Thymus (tissue), 11 donors: ENCODE measurements around the gene STEAP3. TPM values are rescaled to one million over a fixed set of nuclear protein-coding genes. Genes with fewer than 3 reads are reported as not detected.

Experiments used
- DNase-seq, 9 donors: peaks; one replicate each; pipeline ENCODE4 v3.0.0-alpha.2; 2013; ENCODE audit warnings: low spot score in 9 of 9, low read depth in 6 of 9, missing footprints in 1 of 9
- H3K27ac ChIP-seq, 2 donors: one replicate each; pipeline ENCODE4 v1.5.1; 2013; ENCODE audit warnings: control low read depth in 1 of 2, low read depth in 1 of 2, low read length in 1 of 2, mild to moderate bottlenecking in 1 of 2, moderate library complexity in 1 of 2
- H3K27me3 ChIP-seq, 2 donors: one replicate each; pipeline ENCODE4 v1.5.1; 2013; ENCODE audit warnings: low read length in 1 of 2; ENCODE audit not compliant: control insufficient read depth in 2 of 2, insufficient read depth in 1 of 2
- H3K36me3 ChIP-seq, 2 donors: one replicate each; pipeline ENCODE4 v1.5.1; 2013; ENCODE audit warnings: low read length in 1 of 2, mild to moderate bottlenecking in 1 of 2, moderate library complexity in 1 of 2; ENCODE audit not compliant: control insufficient read depth in 2 of 2, insufficient read depth in 2 of 2
- H3K4me1 ChIP-seq, 2 donors: one replicate each; pipeline ENCODE4 v1.5.1; 2013; ENCODE audit warnings: low read length in 2 of 2; ENCODE audit not compliant: control insufficient read depth in 2 of 2, insufficient read depth in 2 of 2
- H3K4me3 ChIP-seq, 2 donors: one replicate each; pipeline ENCODE4 v1.5.1; 2013; ENCODE audit warnings: low read length in 2 of 2, control low read depth in 1 of 2, mild to moderate bottlenecking in 1 of 2
- H3K9me3 ChIP-seq, 2 donors: one replicate each; pipeline ENCODE4 v1.5.1; 2013; ENCODE audit warnings: low read length in 1 of 2, mild to moderate bottlenecking in 1 of 2; ENCODE audit not compliant: control insufficient read depth in 2 of 2, insufficient read depth in 1 of 2
- WGBS: extraction: QIAGEN DNeasy Blood & Tissue Kit; methylation state at CpG from one replicate; pipeline ENCODE4 v1.1.7; 2013; 5-methylcytosine and 5-hydroxymethylcytosine counted together
- polyA plus RNA-seq: library from polyadenylated mRNA; stranded (reverse); fragments of 200-250 nt; gene quantifications from one replicate; pipeline ENCODE4 v1.2.3, GENCODE V29; 2013
- total RNA-seq: library from RNA; stranded (reverse); fragments of 120-200 nt; gene quantifications from one replicate; pipeline ENCODE4 v1.2.4, GENCODE V29; 2013
- donor health status: healthy.

STEAP3 gene
- total and polyA plus RNA-seq, 2 donors, result 0.90 to 5.5 TPM

GRCh38 chr2:119196301-119197125 is 27.1 kb upstream of the STEAP3 start:
- Histone ChIP-seq H3K4me3 (no peak overlapping the region), H3K27ac (no peak overlapping the region), H3K27me3 (peaks cover 0 to 7% of the 10 kb centered on the region in 2 donors), H3K36me3 (no peaks in the 10 kb centered on the region), H3K9me3 (no peaks in the 10 kb centered on the region), H3K4me1 (no peaks in the 10 kb centered on the region)
- DNase-seq, result no peak
- whole genome bisulfite sequencing, result 88% methylated on average over 7 of the region's 7 CpGs

- DNase-seq, result no peak
- Histone ChIP-seq H3K4me3 (no peak overlapping the region), H3K4me1 (no peaks in the 10 kb centered on the region), H3K27me3 (peaks cover 0 to 7% of the 10 kb centered on the region in 2 donors), H3K9me3 (no peaks in the 10 kb centered on the region), H3K27ac (no peak overlapping the region), H3K36me3 (no peaks in the 10 kb centered on the region)
Observed at GRCh38 chr2:119197126-119197405, 26.6 kb upstream of the STEAP3 start.

- 92% methylated on average over 10 of the region's 10 CpGs for WGBS
- no peaks in the 10 kb centered on the region for H3K36me3 ChIP-seq
- no peak overlapping the region for H3K4me3 ChIP-seq
- no peaks in the 10 kb centered on the region for H3K4me1 ChIP-seq
- no peak for DNase-seq
- H3K27me3 ChIP-seq, result peaks cover 0 to 7% of the 10 kb centered on the region in 2 donors
- no peak overlapping the region for H3K27ac ChIP-seq
- H3K9me3 ChIP-seq, result no peaks in the 10 kb centered on the region
Observed at GRCh38 chr2:119197529-119198239, 25.9 kb upstream of the STEAP3 start.

GRCh38 chr2:119198240-119198840 is 25.3 kb upstream of the STEAP3 start:
- H3K4me3 ChIP-seq, result no peak overlapping the region
- WGBS, result 89% methylated on average over 7 of the region's 7 CpGs
- H3K9me3 ChIP-seq, result no peaks in the 10 kb centered on the region
- peaks cover 0 to 7% of the 10 kb centered on the region in 2 donors for H3K27me3 ChIP-seq
- H3K4me1 ChIP-seq, result no peaks in the 10 kb centered on the region
- H3K27ac ChIP-seq, result no peak overlapping the region
- no peak for DNase-seq
- H3K36me3 ChIP-seq, result no peaks in the 10 kb centered on the region

GRCh38 chr2:119201815-119202214 is 21.8 kb upstream of the STEAP3 start:
- Histone ChIP-seq H3K27ac (no peak overlapping the region), H3K27me3 (peaks cover 0 to 4% of the 10 kb centered on the region in 2 donors), H3K36me3 (no peaks in the 10 kb centered on the region), H3K4me1 (no peaks in the 10 kb centered on the region), H3K9me3 (no peaks in the 10 kb centered on the region), H3K4me3 (no peak overlapping the region)
- 95% methylated on average over 5 of the region's 5 CpGs for WGBS
- no peak for DNase-seq

GRCh38 chr2:119202610-119203310 is 20.9 kb upstream of the STEAP3 start:
- Histone ChIP-seq H3K9me3 (no peaks in the 10 kb centered on the region), H3K36me3 (no peaks in the 10 kb centered on the region), H3K4me3 (no peak overlapping the region), H3K27ac (no peak overlapping the region), H3K4me1 (no peaks in the 10 kb centered on the region), H3K27me3 (peaks cover 0 to 4% of the 10 kb centered on the region in 2 donors)
- 93% methylated on average over 1 of the region's 1 CpG for WGBS
- DNase-seq, result no peak

- Histone ChIP-seq H3K27me3 (peaks cover 0 to 2% of the 10 kb centered on the region in 2 donors), H3K9me3 (no peaks in the 10 kb centered on the region), H3K4me1 (no peaks in the 10 kb centered on the region), H3K27ac (no peak overlapping the region), H3K36me3 (no peaks in the 10 kb centered on the region), H3K4me3 (no peak overlapping the region)
- no peak for DNase-seq
- 88% methylated on average over 6 of the region's 6 CpGs for WGBS
Observed at GRCh38 chr2:119204525-119204924, 19.1 kb upstream of the STEAP3 start.

GRCh38 chr2:119205001-119205706 is 18.5 kb upstream of the STEAP3 start:
- no peak for DNase-seq

More at GRCh38 chr2:119205001-119205706, 18.5 kb upstream of the STEAP3 start:
- Histone ChIP-seq H3K27me3 (peaks cover 0 to 2% of the 10 kb centered on the region in 2 donors), H3K4me1 (no peaks in the 10 kb centered on the region), H3K36me3 (no peaks in the 10 kb centered on the region), H3K4me3 (no peak overlapping the region), H3K27ac (no peak overlapping the region), H3K9me3 (no peaks in the 10 kb centered on the region)
- WGBS, result 90% methylated on average over 13 of the region's 13 CpGs
